Calu3 (cell line): Measurements from ENCODE around the gene FARP1. TPM values are rescaled to one million over a fixed set of nuclear protein-coding genes. Genes with fewer than 3 reads are reported as not detected.

Experiments
- BruUV-seq: library from RNA; stranded (reverse); fragments of 400-500 nt; replicated peaks from 2 replicates; lab custom pipeline; 2021; lab: Mats Ljungman, UMichigan
- CTCF ChIA-PET: fragments of 300-600 bp; sonication (Branson Sonifier 250); formaldehyde crosslinking; loops from one replicate; lab custom pipeline; 2022; ENCODE audit warnings: antibody characterized with exemption; lab: Charles Lee
- DNase-seq: peaks from one replicate; pipeline ENCODE4 v3.0.0; 2022
- H3K27ac Mint-ChIP-seq: one replicate; pipeline ENCODE4 v1.8.0; 2022; ENCODE audit warnings: mixed read lengths; ENCODE audit not compliant: unreplicated experiment
- H3K27me3 Mint-ChIP-seq: one replicate; pipeline ENCODE4 v1.8.0; 2022; ENCODE audit warnings: mixed read lengths; ENCODE audit not compliant: unreplicated experiment
- H3K36me3 Mint-ChIP-seq: one replicate; pipeline ENCODE4 v1.8.0; 2022; ENCODE audit warnings: mild to moderate bottlenecking, moderate library complexity, mixed read lengths; ENCODE audit not compliant: insufficient read depth, unreplicated experiment
- H3K4me1 Mint-ChIP-seq: one replicate; pipeline ENCODE4 v1.8.0; 2022; ENCODE audit warnings: mild to moderate bottlenecking, low read depth, mixed read lengths; ENCODE audit not compliant: unreplicated experiment
- H3K4me3 Mint-ChIP-seq: one replicate; pipeline ENCODE4 v1.8.0; 2022; ENCODE audit warnings: mild to moderate bottlenecking, low read depth, moderate library complexity, mixed read lengths; ENCODE audit not compliant: unreplicated experiment
- H3K9me3 Mint-ChIP-seq: one replicate; pipeline ENCODE4 v1.8.0; 2022; ENCODE audit warnings: low read depth, mixed read lengths; ENCODE audit not compliant: unreplicated experiment
- CTCF ChIP-seq: fragments of 200-600 bp; IDR thresholded peaks from one replicate; pipeline ENCODE4 v1.8.0; 2022; ENCODE audit warnings: antibody characterized with exemption; ENCODE audit not compliant: unreplicated experiment
- intact Hi-C: fragments of 100-400 bp; cut with micrococcal nuclease; formaldehyde crosslinking; loops from one replicate; pipeline ENCODE4 v1.10.0; 2022; ENCODE audit not compliant: unreplicated experiment
- total RNA-seq: library from RNA; stranded (reverse); gene quantifications from 2 replicates; pipeline ENCODE4 v1.2.3, GENCODE V29; 2022

FARP1 gene
- total RNA-seq, 1 experiment from 2014 or later: 47.0 TPM

GRCh38 chr13:98260357-98261164, 117.7 kb downstream of the FARP1 start:
- DNase-seq: no peak
- intact Hi-C loops: no loop called here
- no peak overlapping the region for H3K27ac Mint-ChIP-seq
- no peaks in the 10 kb centered on the region for H3K36me3 Mint-ChIP-seq
- H3K4me3 Mint-ChIP-seq: no peak overlapping the region
- H3K9me3 Mint-ChIP-seq: no peaks in the 10 kb centered on the region
- no TSS peak for BruUV-seq
- H3K27me3 Mint-ChIP-seq: no peaks in the 10 kb centered on the region
- peaks cover 15% of the 10 kb centered on the region for H3K4me1 Mint-ChIP-seq
- CTCF ChIA-PET: no interaction called here
- TF ChIP-seq CTCF: no peak

GRCh38 chr13:98261165-98261702, 118.3 kb downstream of the FARP1 start:
- Mint-ChIP-seq H3K27ac (no peak overlapping the region), H3K27me3 (no peaks in the 10 kb centered on the region), H3K4me3 (no peak overlapping the region), H3K36me3 (peaks cover 7% of the 10 kb centered on the region), H3K9me3 (no peaks in the 10 kb centered on the region), H3K4me1 (peaks cover 10% of the 10 kb centered on the region)
- CTCF ChIA-PET: no interaction called here
- BruUV-seq: no TSS peak
- TF ChIP-seq CTCF: no peak
- no peak for DNase-seq
- intact Hi-C loops: no loop called here

GRCh38 chr13:98262292-98262691, 119.4 kb downstream of the FARP1 start:
- CTCF ChIA-PET: interaction anchor here (0.8 kb wide), 1 partner anchor 1150 kb away, joined by 3 read pairs; no protein-coding TSS in a partner anchor
- Mint-ChIP-seq H3K9me3 (no peaks in the 10 kb centered on the region), H3K27ac (no peak overlapping the region), H3K36me3 (peaks cover 9% of the 10 kb centered on the region), H3K4me1 (peaks cover 9% of the 10 kb centered on the region), H3K27me3 (no peaks in the 10 kb centered on the region), H3K4me3 (no peak overlapping the region)
- intact Hi-C loops: no loop called here
- no TSS peak for BruUV-seq
- no peak for DNase-seq
- TF ChIP-seq CTCF: no peak

- no peaks in the 10 kb centered on the region for H3K9me3 Mint-ChIP-seq
- no peak overlapping the region for H3K4me3 Mint-ChIP-seq
- peaks cover 9% of the 10 kb centered on the region for H3K4me1 Mint-ChIP-seq
- BruUV-seq: no TSS peak
- no peak for DNase-seq
- CTCF ChIA-PET: no interaction called here
- TF ChIP-seq CTCF: no peak
- intact Hi-C loops: no loop called here
- H3K36me3 Mint-ChIP-seq: peaks cover 9% of the 10 kb centered on the region
- no peak overlapping the region for H3K27ac Mint-ChIP-seq
- no peaks in the 10 kb centered on the region for H3K27me3 Mint-ChIP-seq
Observed at GRCh38 chr13:98263841-98264240, 120.9 kb downstream of the FARP1 start.
